ENCODE results near the gene NAALADL1. TPM values are rescaled to one million over a fixed set of nuclear protein-coding genes. Genes with fewer than 3 reads are reported as not detected.

Gene NAALADL1
- total RNA-seq, 1 experiment from 2014 or later = 0.23 TPM

DNA sequence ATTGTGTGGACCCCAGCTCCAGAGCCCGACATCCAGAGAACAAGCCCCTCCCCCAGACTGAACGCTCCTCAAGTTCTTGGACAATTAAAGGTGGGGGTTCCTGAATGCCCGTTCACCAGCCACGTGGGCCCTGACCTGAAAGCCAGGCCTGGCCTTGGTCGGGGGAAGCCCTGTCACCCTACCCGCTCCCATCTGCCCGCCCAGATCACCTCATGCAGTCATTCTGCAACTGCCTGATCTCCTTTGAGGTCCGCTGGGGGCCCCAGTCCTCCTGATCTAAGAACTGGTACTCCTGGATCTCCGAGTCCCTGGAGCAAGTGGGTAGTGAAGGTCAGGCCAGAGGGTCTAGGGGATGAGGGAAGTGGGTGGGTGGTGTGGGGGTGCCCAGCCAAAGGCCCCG is 9.1 kb upstream of the NAALADL1 start:
- no TSS peak for BruUV-seq (replicated peaks)
- H3K27me3 ChIP-seq (ENCODE audit: control insufficient read depth, insufficient read depth, low read length) = no peaks in the 10 kb centered on the region
- ChIA-PET POLR2A (no interaction called here), CTCF (no interaction called here)
- intact Hi-C loops (cut with micrococcal nuclease; ENCODE audit: unreplicated experiment) (no loop called here), in situ Hi-C loops (cut with HindIII; ENCODE audit: low pct_unique_long_range_greater_than_20kb, low sequenced_read_pairs) (no loop called here)
- no peaks in the 10 kb centered on the region for H3K36me3 ChIP-seq (ENCODE audit: control insufficient read depth, insufficient read depth, low read length)
- ATAC-seq (no peak), DNase-seq (ENCODE audit: low read depth, low spot score) (no peak)
- no peaks in the 10 kb centered on the region for H3K4me1 ChIP-seq (ENCODE audit: control insufficient read depth, insufficient read depth, low read length)
- H3K9me3 ChIP-seq (ENCODE audit: control insufficient read depth, insufficient read depth, low read depth, low read length) = no peaks in the 10 kb centered on the region
- H3K4me3 ChIP-seq (ENCODE audit: low read depth in 2 of 2, low read length in 2 of 2) = no peak overlapping the region
- H3K27ac ChIP-seq (ENCODE audit: low read length) = no peak overlapping the region
- TF ChIP-seq, protein P1, sequence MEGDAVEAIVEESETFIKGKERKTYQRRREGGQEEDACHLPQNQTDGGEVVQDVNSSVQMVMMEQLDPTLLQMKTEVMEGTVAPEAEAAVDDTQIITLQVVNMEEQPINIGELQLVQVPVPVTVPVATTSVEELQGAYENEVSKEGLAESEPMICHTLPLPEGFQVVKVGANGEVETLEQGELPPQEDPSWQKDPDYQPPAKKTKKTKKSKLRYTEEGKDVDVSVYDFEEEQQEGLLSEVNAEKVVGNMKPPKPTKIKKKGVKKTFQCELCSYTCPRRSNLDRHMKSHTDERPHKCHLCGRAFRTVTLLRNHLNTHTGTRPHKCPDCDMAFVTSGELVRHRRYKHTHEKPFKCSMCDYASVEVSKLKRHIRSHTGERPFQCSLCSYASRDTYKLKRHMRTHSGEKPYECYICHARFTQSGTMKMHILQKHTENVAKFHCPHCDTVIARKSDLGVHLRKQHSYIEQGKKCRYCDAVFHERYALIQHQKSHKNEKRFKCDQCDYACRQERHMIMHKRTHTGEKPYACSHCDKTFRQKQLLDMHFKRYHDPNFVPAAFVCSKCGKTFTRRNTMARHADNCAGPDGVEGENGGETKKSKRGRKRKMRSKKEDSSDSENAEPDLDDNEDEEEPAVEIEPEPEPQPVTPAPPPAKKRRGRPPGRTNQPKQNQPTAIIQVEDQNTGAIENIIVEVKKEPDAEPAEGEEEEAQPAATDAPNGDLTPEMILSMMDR (IDR thresholded peaks at IDR 0.05) = no peak
- no peak for TF ChIP-seq SIN3A (IDR thresholded peaks at IDR 0.05; ENCODE audit: borderline replicate concordance, insufficient read depth, low read depth, low read length)
- no peak for TF ChIP-seq TCF7L2 (IDR thresholded peaks at IDR 0.05; ENCODE audit: low read depth, low read length)

DNA sequence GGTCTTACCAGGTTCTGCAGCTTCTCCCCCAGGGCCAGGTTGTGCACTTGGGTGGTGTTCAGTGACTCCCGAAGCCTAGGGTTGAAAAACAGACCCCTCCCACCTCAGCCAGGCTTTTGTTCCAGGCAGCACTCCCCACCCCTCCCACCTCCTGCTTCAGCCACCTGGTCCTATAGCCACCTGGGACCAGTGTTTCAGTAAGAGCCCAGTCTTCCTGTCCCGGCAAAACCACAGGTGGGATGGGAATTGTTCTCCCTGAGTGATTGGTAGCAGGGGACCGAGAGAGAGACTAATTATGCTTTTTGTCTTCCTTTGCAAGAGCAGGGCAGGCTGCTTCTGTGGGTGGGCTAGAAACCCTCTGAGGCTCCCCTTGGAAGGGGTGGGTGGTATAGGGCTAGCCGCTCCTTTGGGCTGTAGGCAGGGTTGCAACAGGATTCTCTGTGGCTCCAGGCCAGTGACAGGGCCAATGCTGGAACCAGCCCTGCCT is 8.5 kb upstream of the NAALADL1 start:
- H3K36me3 ChIP-seq (ENCODE audit: control insufficient read depth, insufficient read depth, low read length) = no peaks in the 10 kb centered on the region
- no TSS peak for BruUV-seq (replicated peaks)
- H3K9me3 ChIP-seq (ENCODE audit: control insufficient read depth, insufficient read depth, low read depth, low read length) = no peaks in the 10 kb centered on the region
- ChIA-PET CTCF (no interaction called here), POLR2A (no interaction called here)
- intact Hi-C loops (cut with micrococcal nuclease; ENCODE audit: unreplicated experiment) (no loop called here), in situ Hi-C loops (cut with HindIII; ENCODE audit: low pct_unique_long_range_greater_than_20kb, low sequenced_read_pairs) (no loop called here)
- DNase-seq (ENCODE audit: low read depth, low spot score) (no peak), ATAC-seq (no peak)
- TF ChIP-seq, protein P1 (IDR thresholded peaks at IDR 0.05) = no peak
- TF ChIP-seq, protein P2, sequence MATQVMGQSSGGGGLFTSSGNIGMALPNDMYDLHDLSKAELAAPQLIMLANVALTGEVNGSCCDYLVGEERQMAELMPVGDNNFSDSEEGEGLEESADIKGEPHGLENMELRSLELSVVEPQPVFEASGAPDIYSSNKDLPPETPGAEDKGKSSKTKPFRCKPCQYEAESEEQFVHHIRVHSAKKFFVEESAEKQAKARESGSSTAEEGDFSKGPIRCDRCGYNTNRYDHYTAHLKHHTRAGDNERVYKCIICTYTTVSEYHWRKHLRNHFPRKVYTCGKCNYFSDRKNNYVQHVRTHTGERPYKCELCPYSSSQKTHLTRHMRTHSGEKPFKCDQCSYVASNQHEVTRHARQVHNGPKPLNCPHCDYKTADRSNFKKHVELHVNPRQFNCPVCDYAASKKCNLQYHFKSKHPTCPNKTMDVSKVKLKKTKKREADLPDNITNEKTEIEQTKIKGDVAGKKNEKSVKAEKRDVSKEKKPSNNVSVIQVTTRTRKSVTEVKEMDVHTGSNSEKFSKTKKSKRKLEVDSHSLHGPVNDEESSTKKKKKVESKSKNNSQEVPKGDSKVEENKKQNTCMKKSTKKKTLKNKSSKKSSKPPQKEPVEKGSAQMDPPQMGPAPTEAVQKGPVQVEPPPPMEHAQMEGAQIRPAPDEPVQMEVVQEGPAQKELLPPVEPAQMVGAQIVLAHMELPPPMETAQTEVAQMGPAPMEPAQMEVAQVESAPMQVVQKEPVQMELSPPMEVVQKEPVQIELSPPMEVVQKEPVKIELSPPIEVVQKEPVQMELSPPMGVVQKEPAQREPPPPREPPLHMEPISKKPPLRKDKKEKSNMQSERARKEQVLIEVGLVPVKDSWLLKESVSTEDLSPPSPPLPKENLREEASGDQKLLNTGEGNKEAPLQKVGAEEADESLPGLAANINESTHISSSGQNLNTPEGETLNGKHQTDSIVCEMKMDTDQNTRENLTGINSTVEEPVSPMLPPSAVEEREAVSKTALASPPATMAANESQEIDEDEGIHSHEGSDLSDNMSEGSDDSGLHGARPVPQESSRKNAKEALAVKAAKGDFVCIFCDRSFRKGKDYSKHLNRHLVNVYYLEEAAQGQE (IDR thresholded peaks at IDR 0.05; ENCODE audit: insufficient read depth in 1 of 2, low read depth in 2 of 2, low read length in 1 of 2) = no peak
- no peaks in the 10 kb centered on the region for H3K27me3 ChIP-seq (ENCODE audit: control insufficient read depth, insufficient read depth, low read length)
- no peaks in the 10 kb centered on the region for H3K4me1 ChIP-seq (ENCODE audit: control insufficient read depth, insufficient read depth, low read length)
- H3K4me3 ChIP-seq (ENCODE audit: low read depth in 2 of 2, low read length in 2 of 2) = no peak overlapping the region
- H3K27ac ChIP-seq (ENCODE audit: low read length) = no peak overlapping the region

DNA sequence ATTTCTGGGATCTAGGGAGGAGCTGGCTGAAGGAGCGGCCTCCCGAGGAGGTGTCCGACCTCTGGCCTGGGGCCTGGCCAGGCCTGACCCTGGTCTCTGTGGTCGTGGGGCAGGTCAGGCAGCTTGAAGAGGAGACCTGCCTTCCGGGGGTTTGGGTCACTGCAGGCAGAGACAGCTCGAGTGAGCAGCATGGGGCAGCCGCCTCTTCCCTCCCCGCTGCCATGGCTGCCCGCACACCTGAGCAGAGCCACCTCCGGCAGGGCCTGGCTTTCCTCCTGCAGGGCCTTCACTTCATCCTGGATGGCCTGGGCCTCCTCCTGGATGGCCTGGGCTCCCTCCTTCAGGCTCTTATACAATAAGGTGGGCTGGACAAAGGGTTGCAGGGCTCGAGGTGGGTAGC is 8.0 kb upstream of the NAALADL1 start:
- TF ChIP-seq TCF7L2 (IDR thresholded peaks at IDR 0.05; ENCODE audit: low read depth, low read length) = no peak
- no peak for TF ChIP-seq SIN3A (IDR thresholded peaks at IDR 0.05; ENCODE audit: borderline replicate concordance, insufficient read depth, low read depth, low read length)
- TF ChIP-seq POLR2AphosphoS5 (IDR thresholded peaks at IDR 0.05; ENCODE audit: low read depth, low read length) = no peak
- TF ChIP-seq, protein P2 (IDR thresholded peaks at IDR 0.05; ENCODE audit: insufficient read depth in 1 of 2, low read depth in 2 of 2, low read length in 1 of 2) = no peak
- TF ChIP-seq, protein P1 (IDR thresholded peaks at IDR 0.05) = no peak
- ChIA-PET POLR2A (no interaction called here), CTCF (no interaction called here)
- no peak for ATAC-seq
- no peaks in the 10 kb centered on the region for H3K9me3 ChIP-seq (ENCODE audit: control insufficient read depth, insufficient read depth, low read depth, low read length)
- no peak overlapping the region for H3K27ac ChIP-seq (ENCODE audit: low read length)
- in situ Hi-C loops (cut with HindIII; ENCODE audit: low pct_unique_long_range_greater_than_20kb, low sequenced_read_pairs) = no loop called here
- no peak overlapping the region for H3K4me3 ChIP-seq (ENCODE audit: low read depth in 2 of 2, low read length in 2 of 2)
- no TSS peak for BruUV-seq (replicated peaks)
- DNase-seq (ENCODE audit: low read depth, low spot score) = no peak
- H3K27me3 ChIP-seq (ENCODE audit: control insufficient read depth, insufficient read depth, low read length) = no peaks in the 10 kb centered on the region
- no peaks in the 10 kb centered on the region for H3K36me3 ChIP-seq (ENCODE audit: control insufficient read depth, insufficient read depth, low read length)
- no peaks in the 10 kb centered on the region for H3K4me1 ChIP-seq (ENCODE audit: control insufficient read depth, insufficient read depth, low read length)
- intact Hi-C loops (cut with micrococcal nuclease; ENCODE audit: unreplicated experiment) = no loop called here
